Lung (tissue), 12 donors: ENCODE results near the gene DEGS1. TPM values are rescaled to one million over a fixed set of nuclear protein-coding genes. Genes with fewer than 3 reads are reported as not detected.

Experiments used
- ATAC-seq: fragments of 200-7000 bp; cut with Tn5 transposase; one replicate; pipeline ENCODE4 v1.9.1; 2020; ENCODE audit warnings: moderate number of reproducible peaks; ENCODE audit not compliant: insufficient read depth, low FRiP score
- DNase-seq, 3 donors: peaks; one replicate each; pipeline ENCODE4 v3.0.0-alpha.2; 2013 to 2017
- H3K27ac ChIP-seq, 2 donors: one replicate each; pipeline ENCODE4 v1.5.1; 2013; ENCODE audit warnings: mild to moderate bottlenecking in 2 of 2, moderate library complexity in 2 of 2, control low read depth in 1 of 2, inconsistent platforms in 1 of 2, low read depth in 1 of 2, low read length in 1 of 2
- H3K27me3 ChIP-seq, 3 donors: one replicate each; pipeline ENCODE4 v1.5.1; 2013; ENCODE audit warnings: low read length in 2 of 3; ENCODE audit not compliant: control insufficient read depth in 3 of 3, insufficient read depth in 3 of 3
- H3K36me3 ChIP-seq, 4 donors: one replicate each; pipeline ENCODE4 v1.5.1; 2013; ENCODE audit warnings: low read length in 4 of 4, mild to moderate bottlenecking in 1 of 4, moderate library complexity in 1 of 4; ENCODE audit not compliant: control insufficient read depth in 4 of 4, insufficient read depth in 4 of 4
- H3K4me1 ChIP-seq, 5 donors: one replicate each; pipeline ENCODE4 v1.5.1; 2013; ENCODE audit warnings: low read length in 5 of 5, mild to moderate bottlenecking in 2 of 5, moderate library complexity in 1 of 5; ENCODE audit not compliant: control insufficient read depth in 5 of 5, insufficient read depth in 5 of 5
- H3K4me3 ChIP-seq: one replicate; pipeline ENCODE4 v1.5.1; 2013; ENCODE audit warnings: mild to moderate bottlenecking, control low read depth, moderate library complexity
- H3K9ac ChIP-seq, 2 donors: one replicate each; pipeline ENCODE4 v1.5.1; 2013; ENCODE audit warnings: low read length in 2 of 2, control low read depth in 1 of 2; ENCODE audit not compliant: insufficient read depth in 1 of 2
- H3K9me3 ChIP-seq, 4 donors: one replicate each; pipeline ENCODE4 v1.5.1; 2013; ENCODE audit warnings: low read length in 3 of 4, mild to moderate bottlenecking in 1 of 4, moderate library complexity in 1 of 4; ENCODE audit not compliant: control insufficient read depth in 4 of 4, insufficient read depth in 3 of 4
- WGBS, 2 donors: extraction: QIAGEN DNeasy Blood & Tissue Kit; methylation state at CpG; one replicate each; pipeline ENCODE4 v1.1.7; 2013; 5-methylcytosine and 5-hydroxymethylcytosine counted together
- polyA plus RNA-seq, 2 donors: library from polyadenylated mRNA; stranded (reverse); fragments of 200-250 nt; gene quantifications; one replicate each; pipeline ENCODE4 v1.2.1, GENCODE V29; 2013
- total RNA-seq, 2 donors: library from RNA; depleted of rRNA in 1 of 2; stranded (reverse); fragments of >200 nt in 1 of 2; gene quantifications; one replicate each; pipeline ENCODE4 v1.2.1, GENCODE V29; 2014 to 2021
- TF ChIP-seq, protein P1 (sequence below): IDR thresholded peaks from 2 replicates; pipeline ENCODE4 v1.5.1; 2012; ENCODE audit warnings: mild to moderate bottlenecking; ENCODE audit errors: control extremely low read depth, extremely low read depth
- donor health status: control.
- donor health status: control.
- donor health status: Bipolar disorder and iron deficiency.
- donor health status: healthy.
- donor health status: DM: yes; HTN: yes; CAD: no.

Gene DEGS1
- total and polyA plus RNA-seq, 4 donors, result 41.2 to 69.7 (median 67.2) TPM

DNA sequence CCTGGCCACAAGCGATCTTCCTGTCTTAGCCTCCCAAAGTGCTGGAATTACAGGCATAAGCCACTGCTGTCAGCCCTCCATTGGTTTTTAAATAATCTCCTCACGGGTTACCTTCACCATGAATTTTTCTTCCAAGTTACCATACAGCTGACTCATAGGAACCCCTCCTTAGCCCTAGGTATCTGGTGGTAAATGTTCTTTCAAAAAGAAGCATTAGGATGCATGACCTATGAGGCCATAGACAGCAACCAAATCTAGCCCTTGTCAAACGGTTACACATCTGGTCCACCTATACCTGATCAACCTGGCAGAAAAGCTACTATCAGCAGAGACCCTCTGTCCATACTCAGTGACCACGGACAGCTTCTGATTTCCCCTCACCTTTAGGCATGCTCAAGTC lies 12.7 kb upstream of the DEGS1 start:
- Histone ChIP-seq H3K4me1 (peaks cover 0 to 6% (median 0%) of the 10 kb centered on the region in 5 donors), H3K27me3 (no peaks in the 10 kb centered on the region), H3K36me3 (no peaks in the 10 kb centered on the region), H3K9me3 (no peaks in the 10 kb centered on the region), H3K27ac (peak overlapping the region in 1 of 2 donors; percentile 40), H3K9ac (no peak overlapping the region), H3K4me3 (no peak overlapping the region)
- DNase-seq (no peak), ATAC-seq (no peak)
- TF ChIP-seq, protein P1, sequence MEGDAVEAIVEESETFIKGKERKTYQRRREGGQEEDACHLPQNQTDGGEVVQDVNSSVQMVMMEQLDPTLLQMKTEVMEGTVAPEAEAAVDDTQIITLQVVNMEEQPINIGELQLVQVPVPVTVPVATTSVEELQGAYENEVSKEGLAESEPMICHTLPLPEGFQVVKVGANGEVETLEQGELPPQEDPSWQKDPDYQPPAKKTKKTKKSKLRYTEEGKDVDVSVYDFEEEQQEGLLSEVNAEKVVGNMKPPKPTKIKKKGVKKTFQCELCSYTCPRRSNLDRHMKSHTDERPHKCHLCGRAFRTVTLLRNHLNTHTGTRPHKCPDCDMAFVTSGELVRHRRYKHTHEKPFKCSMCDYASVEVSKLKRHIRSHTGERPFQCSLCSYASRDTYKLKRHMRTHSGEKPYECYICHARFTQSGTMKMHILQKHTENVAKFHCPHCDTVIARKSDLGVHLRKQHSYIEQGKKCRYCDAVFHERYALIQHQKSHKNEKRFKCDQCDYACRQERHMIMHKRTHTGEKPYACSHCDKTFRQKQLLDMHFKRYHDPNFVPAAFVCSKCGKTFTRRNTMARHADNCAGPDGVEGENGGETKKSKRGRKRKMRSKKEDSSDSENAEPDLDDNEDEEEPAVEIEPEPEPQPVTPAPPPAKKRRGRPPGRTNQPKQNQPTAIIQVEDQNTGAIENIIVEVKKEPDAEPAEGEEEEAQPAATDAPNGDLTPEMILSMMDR, result no peak
- 87 to 91% methylated on average over 4 of the region's 4 CpGs for WGBS, 2 donors

DNA sequence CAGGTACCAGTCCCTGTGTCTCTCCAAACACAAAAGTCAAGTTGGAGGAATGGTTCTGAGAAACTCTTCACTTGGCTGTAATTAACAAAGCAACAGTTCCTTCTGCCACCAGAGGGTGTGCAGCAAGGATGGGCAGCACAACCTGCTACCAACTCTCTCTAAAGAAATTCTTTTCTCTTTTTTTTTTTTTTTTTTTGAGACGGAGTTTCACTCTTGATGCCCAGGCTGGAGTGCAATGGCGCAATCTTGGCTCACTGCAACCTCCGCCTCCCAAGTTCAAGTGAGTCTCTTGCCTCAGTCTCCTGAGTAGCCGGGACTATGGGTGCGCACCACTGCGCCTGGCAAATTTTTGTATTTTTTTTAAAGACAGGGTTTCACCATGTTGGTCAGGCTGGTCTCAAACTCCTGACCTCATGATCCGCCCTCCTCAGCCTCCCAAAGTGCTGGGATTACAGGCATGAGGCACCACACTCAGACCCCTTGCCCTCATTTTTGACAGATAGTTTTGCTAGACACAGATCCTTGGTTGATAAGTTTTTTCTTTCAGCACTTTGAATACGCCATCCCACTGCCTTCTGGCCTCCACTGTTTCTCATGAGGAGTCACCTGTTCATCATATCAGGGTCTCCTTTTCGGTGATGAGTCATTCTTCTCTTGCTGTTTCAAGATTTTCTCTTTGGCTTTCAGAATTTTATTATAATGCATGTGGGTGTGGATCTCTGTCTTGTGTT lies 12.1 kb upstream of the DEGS1 start:
- no peak overlapping the region for H3K4me3 ChIP-seq
- DNase-seq (peak in 1 of 3 donors; percentile 23), ATAC-seq (peak; percentile 83)
- WGBS, 2 donors, result 47 to 62% methylated on average over 9 of the region's 9 CpGs
- H3K9me3 ChIP-seq, result no peaks in the 10 kb centered on the region
- H3K4me1 ChIP-seq, result peaks cover 0 to 6% (median 0%) of the 10 kb centered on the region in 5 donors
- H3K9ac ChIP-seq, result no peak overlapping the region
- TF ChIP-seq, protein P1, result peak; percentile 34
- H3K27ac ChIP-seq, result no peak overlapping the region
- no peaks in the 10 kb centered on the region for H3K27me3 ChIP-seq
- no peaks in the 10 kb centered on the region for H3K36me3 ChIP-seq

DNA sequence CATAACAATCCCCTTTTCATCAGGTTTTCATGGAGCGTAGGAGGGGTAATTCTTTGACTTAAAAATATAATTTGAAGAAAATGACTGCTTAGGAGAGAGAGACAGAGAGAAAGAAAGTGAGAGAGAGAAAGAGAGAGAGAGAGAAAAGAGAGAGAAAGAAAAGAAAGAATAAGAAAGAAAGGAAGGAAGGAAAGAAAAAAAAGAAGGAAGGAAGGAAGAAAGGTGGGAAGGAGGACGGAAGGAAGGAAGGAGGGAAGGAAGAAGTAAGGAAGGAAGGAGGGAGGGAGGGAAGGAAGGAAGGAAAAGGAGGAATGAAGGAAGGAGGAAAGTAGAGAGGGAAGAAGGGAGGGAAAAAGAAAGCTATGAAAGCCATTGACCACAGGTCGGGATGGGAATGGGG lies 10.8 kb upstream of the DEGS1 start:
- ATAC-seq (no peak), DNase-seq (no peak)
- Histone ChIP-seq H3K4me3 (no peak overlapping the region), H3K9ac (no peak overlapping the region), H3K4me1 (peaks cover 0 to 6% (median 0%) of the 10 kb centered on the region in 5 donors), H3K27ac (no peak overlapping the region), H3K27me3 (no peaks in the 10 kb centered on the region), H3K9me3 (no peaks in the 10 kb centered on the region), H3K36me3 (no peaks in the 10 kb centered on the region)
- TF ChIP-seq, protein P1, result no peak
- WGBS, 2 donors, result 77 to 79% methylated on average over 3 of the region's 3 CpGs
